Bronchial epithelial cell (primary cell): ENCODE data around the gene TRERF1. TPM values are rescaled to one million over a fixed set of nuclear protein-coding genes. Genes with fewer than 3 reads are reported as not detected.

Experiments
- DNase-seq: peaks from one replicate; pipeline ENCODE4 v3.0.0-alpha.2; 2010; ENCODE audit warnings: low read depth
- FAIRE-seq: peaks from 2 replicates; lab custom pipeline; 2011; peaks lifted over from hg19 to GRCh38; lab: Jason Lieb, UNC
- H3K27me3 ChIP-seq: 2 replicates; pipeline ENCODE4 v1.5.1; 2011; ENCODE audit warnings: low read length; ENCODE audit not compliant: control insufficient read depth, insufficient read depth
- H3K36me3 ChIP-seq: 2 replicates; pipeline ENCODE4 v1.5.1; 2011; ENCODE audit warnings: low read length; ENCODE audit not compliant: control insufficient read depth, insufficient read depth
- H3K4me3 ChIP-seq: 2 replicates; pipeline ENCODE4 v1.5.1; 2011; ENCODE audit warnings: mild to moderate bottlenecking, low read depth, low read length, control low read depth
- total RNA-seq: library from RNA; depleted of rRNA; stranded (reverse); fragments of >200 nt; gene quantifications from 2 replicates; pipeline ENCODE4 v1.2.1, GENCODE V29; 2014
- TF ChIP-seq, protein P1 (sequence below): IDR thresholded peaks from 2 replicates; pipeline ENCODE4 v1.5.1; 2011; ENCODE audit warnings: mild to moderate bottlenecking, moderate library complexity, low read length, control low read depth, inconsistent platforms; ENCODE audit not compliant: insufficient read depth, severe bottlenecking

TRERF1 gene
- total RNA-seq, 1 donor from 2014 or later = 1.8 TPM

DNA sequence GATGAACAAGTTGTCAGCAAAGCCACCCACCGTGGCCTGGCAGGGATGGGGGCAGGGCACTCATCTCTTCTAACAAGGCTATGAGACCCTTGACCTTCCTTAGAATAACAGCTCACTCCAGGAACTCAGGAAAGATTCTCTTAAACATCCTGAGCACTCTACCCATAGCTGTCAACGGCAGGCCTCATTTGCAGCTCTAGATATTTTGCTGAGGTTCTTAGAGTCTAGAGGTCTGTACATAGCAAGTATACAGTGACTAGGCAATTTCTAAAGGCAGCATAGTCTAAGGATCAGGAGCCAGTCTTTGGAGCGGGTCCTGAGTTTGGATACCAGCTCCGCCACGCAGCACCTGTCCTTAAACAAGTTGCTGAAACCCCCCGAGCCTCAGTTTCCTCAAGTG lies 11.7 kb downstream of the TRERF1 start:
- DNase-seq (no peak), FAIRE-seq (no peak)
- Histone ChIP-seq H3K36me3 (no peaks in the 10 kb centered on the region), H3K4me3 (no peak overlapping the region), H3K27me3 (no peaks in the 10 kb centered on the region)
- TF ChIP-seq, protein P1, sequence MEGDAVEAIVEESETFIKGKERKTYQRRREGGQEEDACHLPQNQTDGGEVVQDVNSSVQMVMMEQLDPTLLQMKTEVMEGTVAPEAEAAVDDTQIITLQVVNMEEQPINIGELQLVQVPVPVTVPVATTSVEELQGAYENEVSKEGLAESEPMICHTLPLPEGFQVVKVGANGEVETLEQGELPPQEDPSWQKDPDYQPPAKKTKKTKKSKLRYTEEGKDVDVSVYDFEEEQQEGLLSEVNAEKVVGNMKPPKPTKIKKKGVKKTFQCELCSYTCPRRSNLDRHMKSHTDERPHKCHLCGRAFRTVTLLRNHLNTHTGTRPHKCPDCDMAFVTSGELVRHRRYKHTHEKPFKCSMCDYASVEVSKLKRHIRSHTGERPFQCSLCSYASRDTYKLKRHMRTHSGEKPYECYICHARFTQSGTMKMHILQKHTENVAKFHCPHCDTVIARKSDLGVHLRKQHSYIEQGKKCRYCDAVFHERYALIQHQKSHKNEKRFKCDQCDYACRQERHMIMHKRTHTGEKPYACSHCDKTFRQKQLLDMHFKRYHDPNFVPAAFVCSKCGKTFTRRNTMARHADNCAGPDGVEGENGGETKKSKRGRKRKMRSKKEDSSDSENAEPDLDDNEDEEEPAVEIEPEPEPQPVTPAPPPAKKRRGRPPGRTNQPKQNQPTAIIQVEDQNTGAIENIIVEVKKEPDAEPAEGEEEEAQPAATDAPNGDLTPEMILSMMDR = no peak

DNA sequence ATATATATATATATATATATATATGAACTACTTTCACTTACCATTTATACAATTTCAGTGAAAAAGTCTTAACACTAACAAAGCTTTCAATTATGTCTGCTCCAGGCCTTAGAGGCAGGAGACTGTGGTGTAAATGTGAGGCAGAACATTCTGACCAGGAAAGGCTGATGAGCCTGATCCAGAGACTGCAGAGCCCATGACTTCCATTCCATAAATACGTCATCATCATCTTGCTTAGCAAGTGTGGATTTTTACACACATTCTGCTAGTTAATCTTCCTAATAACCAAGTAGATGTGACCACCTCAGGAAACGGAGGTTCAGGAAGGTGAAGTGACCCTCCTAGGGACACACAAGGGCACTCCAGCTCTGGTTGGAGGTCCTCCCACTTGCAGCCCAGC lies 14.9 kb downstream of the TRERF1 start:
- H3K4me3 ChIP-seq = no peak overlapping the region
- DNase-seq (no peak), FAIRE-seq (no peak)
- TF ChIP-seq, protein P1 = no peak
- no peaks in the 10 kb centered on the region for H3K36me3 ChIP-seq
- no peaks in the 10 kb centered on the region for H3K27me3 ChIP-seq

DNA sequence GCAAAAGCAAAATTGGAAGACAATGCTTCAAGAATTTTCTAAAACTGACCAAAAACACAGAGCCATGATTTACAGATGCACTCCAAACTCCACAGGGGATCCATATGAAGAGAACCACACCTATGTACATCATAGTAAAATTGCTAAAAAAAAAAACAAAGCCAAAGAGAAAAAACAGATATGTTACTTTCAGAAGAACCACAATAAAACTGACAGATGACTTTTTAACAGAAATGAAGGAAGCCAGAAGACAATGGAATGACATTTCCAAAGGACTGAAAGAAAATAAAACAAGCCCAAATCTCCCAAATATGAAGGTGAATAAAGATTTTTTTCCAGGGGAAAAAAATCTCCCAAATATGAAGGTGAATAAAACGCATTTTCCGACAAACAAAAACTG lies 17.5 kb downstream of the TRERF1 start:
- TF ChIP-seq, protein P1 = no peak
- DNase-seq = no peak
- Histone ChIP-seq H3K36me3 (no peaks in the 10 kb centered on the region), H3K4me3 (no peak overlapping the region), H3K27me3 (no peaks in the 10 kb centered on the region)
- FAIRE-seq = no peak

DNA sequence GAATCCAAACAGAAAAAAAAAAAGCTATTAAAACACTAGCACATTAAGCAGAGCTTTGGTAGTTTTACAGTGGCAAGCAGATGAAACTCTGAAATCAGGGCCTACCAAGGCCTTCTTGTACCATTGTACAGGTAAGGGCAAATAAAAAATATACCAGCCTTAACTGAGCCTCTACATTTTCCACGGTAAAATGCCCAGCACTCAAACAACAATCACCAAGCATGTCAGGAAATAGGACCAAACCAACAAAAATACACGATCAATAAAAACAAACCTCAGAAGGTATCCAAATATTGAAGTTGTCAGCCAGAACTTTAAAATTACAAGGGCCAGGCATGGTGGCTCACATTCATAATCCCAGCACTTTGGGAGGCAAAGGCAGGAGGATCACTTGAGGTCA lies 18.3 kb downstream of the TRERF1 start:
- no peak overlapping the region for H3K4me3 ChIP-seq
- no peaks in the 10 kb centered on the region for H3K36me3 ChIP-seq
- no peak for DNase-seq
- no peak for FAIRE-seq
- TF ChIP-seq, protein P1 = no peak
- H3K27me3 ChIP-seq = no peaks in the 10 kb centered on the region

DNA sequence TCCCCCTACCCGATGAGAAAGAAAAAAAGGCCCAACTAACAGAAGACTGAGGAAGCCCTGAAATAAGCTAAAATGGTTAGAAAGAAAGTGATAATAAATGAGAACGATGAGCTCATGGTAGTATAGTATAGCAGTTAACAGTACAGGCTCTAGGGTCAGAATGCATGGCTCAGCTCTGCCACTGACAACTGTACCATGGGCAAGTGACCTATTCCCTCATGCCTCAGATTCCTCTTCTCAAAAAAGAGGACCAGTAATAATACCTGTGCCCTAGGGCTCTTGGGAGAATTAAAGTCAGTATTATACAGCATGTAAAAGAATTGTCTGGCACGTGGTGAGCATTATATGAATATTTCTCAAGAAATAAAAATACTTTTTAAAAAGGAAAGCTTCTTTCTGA lies 19.8 kb downstream of the TRERF1 start:
- Histone ChIP-seq H3K27me3 (no peaks in the 10 kb centered on the region), H3K36me3 (no peaks in the 10 kb centered on the region), H3K4me3 (no peak overlapping the region)
- DNase-seq = no peak
- TF ChIP-seq, protein P1 = no peak
- FAIRE-seq = no peak

DNA sequence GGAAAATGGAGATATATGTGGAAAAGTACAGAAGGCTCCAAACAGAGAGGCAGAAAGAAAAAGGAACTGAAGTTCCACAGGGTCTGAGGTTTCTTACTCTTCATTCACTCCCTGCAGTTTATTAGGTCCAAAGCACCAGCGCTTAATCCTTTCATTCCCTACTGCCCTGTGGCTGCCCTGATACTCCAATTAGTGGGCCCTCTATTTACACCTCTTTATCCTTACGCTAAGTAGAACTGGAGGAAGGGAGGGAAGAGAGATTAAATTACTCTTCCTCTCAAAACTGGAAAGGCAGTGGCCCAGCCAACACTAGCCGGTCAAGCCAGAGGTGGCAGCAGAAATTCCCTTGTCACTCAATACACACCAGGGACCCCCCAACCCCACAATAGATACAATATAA lies 20.4 kb downstream of the TRERF1 start:
- FAIRE-seq (no peak), DNase-seq (no peak)
- H3K27me3 ChIP-seq = no peaks in the 10 kb centered on the region
- TF ChIP-seq, protein P1 = no peak
- H3K36me3 ChIP-seq = no peaks in the 10 kb centered on the region
- H3K4me3 ChIP-seq = no peak overlapping the region
